GM12878 (cell line): Measurements from ENCODE around the gene CADM2. TPM values are rescaled to one million over a fixed set of nuclear protein-coding genes. Genes with fewer than 3 reads are reported as not detected.

Experiments
- ATAC-seq: fragments of 200-7000 bp; cut with Tn5 transposase; 3 replicates; pipeline ENCODE4 v1.9.1; 2020; ENCODE audit warnings: mild to moderate bottlenecking, moderate library complexity
- BruUV-seq: library from RNA; stranded (reverse); fragments of 400-500 nt; replicated peaks from 2 replicates; lab custom pipeline; 2021; lab: Mats Ljungman, UMichigan
- CTCF ChIA-PET: fragments of 300-600 bp; sonication (Branson Sonifier 250); formaldehyde crosslinking; extraction: SDS; loops from one replicate; lab custom pipeline; 2021; ENCODE audit warnings: inconsistent platforms; lab: Yijun Ruan, JAX
- POLR2A ChIA-PET: fragments of 350-600 bp; formaldehyde crosslinking; extraction: SDS; loops from one replicate; lab custom pipeline; 2021; ENCODE audit warnings: inconsistent platforms; lab: Charles Lee
- RAD21 ChIA-PET: fragments of 300-600 bp; sonication (Branson Sonifier 250); formaldehyde crosslinking; loops from one replicate; lab custom pipeline; 2023; ENCODE audit warnings: antibody characterized with exemption; ENCODE audit not compliant: unreplicated experiment; lab: Charles Lee
- SMC1A ChIA-PET: fragments of 300-600 bp; sonication (Branson Sonifier 250); formaldehyde crosslinking; loops from one replicate; lab custom pipeline; 2023; ENCODE audit not compliant: unreplicated experiment, uncharacterized antibody; lab: Charles Lee
- DNase-seq: peaks from one replicate; pipeline ENCODE4 v3.0.0-alpha.2; 2011; ENCODE audit warnings: low read depth, low spot score
- FAIRE-seq: peaks from 3 replicates; lab custom pipeline; 2011; peaks lifted over from hg19 to GRCh38; lab: Jason Lieb, UNC
- H2AFZ ChIP-seq: 2 replicates; pipeline ENCODE4 v1.6.0; 2011; ENCODE audit warnings: low read depth, low read length, control low read depth; ENCODE audit not compliant: control insufficient read depth
- H3K27ac ChIP-seq: 2 replicates; pipeline ENCODE4 v1.5.1; 2011; ENCODE audit warnings: control low read depth; ENCODE audit not compliant: control insufficient read depth, insufficient read depth
- H3K27me3 ChIP-seq, 2 experiments: replicated peaks in 1 of 2; 2 replicates each; pipeline versions ENCODE4 v1.6.0 to v1.6.1; 2011; ENCODE audit warnings: low read length in 1 of 2; ENCODE audit not compliant: control insufficient read depth in 2 of 2, insufficient read depth in 2 of 2
- H3K36me3 ChIP-seq, 2 experiments: 2 replicates each; pipeline ENCODE4 v1.5.1; 2011; ENCODE audit warnings: low read length in 1 of 2; ENCODE audit not compliant: control insufficient read depth in 2 of 2, insufficient read depth in 2 of 2
- H3K4me1 ChIP-seq: 2 replicates; pipeline ENCODE4 v1.6.1; 2011; ENCODE audit warnings: mild to moderate bottlenecking, low read length, moderate library complexity, mixed read lengths; ENCODE audit not compliant: control insufficient read depth, insufficient read depth
- H3K4me2 ChIP-seq: 2 replicates; pipeline ENCODE4 v1.6.0; 2011; ENCODE audit warnings: control low read depth; ENCODE audit not compliant: control insufficient read depth, insufficient read depth
- H3K4me3 ChIP-seq: fragments of 200-600 bp; sonication (generic); 2 replicates; pipeline ENCODE4 v1.5.1; 2016
- H3K79me2 ChIP-seq: 2 replicates; pipeline ENCODE4 v1.6.0; 2011; ENCODE audit warnings: low read length; ENCODE audit not compliant: control insufficient read depth, insufficient read depth
- H3K9ac ChIP-seq: 2 replicates; pipeline ENCODE4 v1.8.0; 2011; ENCODE audit warnings: low read length, control low read depth, mixed read lengths; ENCODE audit not compliant: control insufficient read depth, insufficient read depth
- H3K9me3 ChIP-seq: replicated peaks from 3 replicates; pipeline ENCODE4 v1.5.1; 2011; ENCODE audit warnings: mild to moderate bottlenecking, low read length; ENCODE audit not compliant: control insufficient read depth, insufficient read depth
- H4K20me1 ChIP-seq: 2 replicates; pipeline ENCODE4 v1.6.0; 2011; ENCODE audit not compliant: control insufficient read depth, insufficient read depth
- SUZ12 ChIP-seq: fragments of 200-600 bp; sonication (generic); IDR thresholded peaks from one replicate; pipeline ENCODE4 v1.6.1; 2018; ENCODE audit warnings: antibody characterized with exemption, mild to moderate bottlenecking; ENCODE audit not compliant: unreplicated experiment
- WGBS: methylation state at CpG from one replicate; pipeline ENCODE4 v1.1.6; 2016; ENCODE audit warnings: low lambda C conversion rate; ENCODE audit not compliant: insufficient replicate concordance, insufficient coverage; ENCODE audit errors: missing lambda C conversion rate; 5-methylcytosine and 5-hydroxymethylcytosine counted together
- in situ Hi-C: fragments of 300-500 bp; cut with MboI; formaldehyde crosslinking; loops from 9 replicates; pipeline ENCODE4 v1.14.3; 2018; ENCODE audit warnings: mixed read lengths
- intact Hi-C: fragments of 100-400 bp; cut with micrococcal nuclease; formaldehyde crosslinking; loops from one replicate; pipeline ENCODE4 v1.14.2; 2022; ENCODE audit not compliant: unreplicated experiment
- polyA plus RNA-seq, 11 experiments: library from polyadenylated mRNA; depleted of rRNA in 4 of 11; unstranded in 6 of 11; stranded (reverse) in 5 of 11; fragments of >200 nt; fragmentation: Nextera tagmentation in 4 of 11; fragmentation: Illumina TruSeq in 1 of 11; extraction: Ambion mirVana in 4 of 11; extraction: Trizol in 1 of 11; gene quantifications; 1 replicate in 1 of 11; 2 replicates in 10 of 11; pipeline versions ENCODE4 v1.2.1 to v1.2.3, GENCODE V29; 2011 to 2016; ENCODE audit warnings: inconsistent platforms in 2 of 11, missing spikeins in 2 of 11, low read depth in 1 of 11
- total RNA-seq, 4 experiments: library from RNA; depleted of rRNA in 3 of 4; stranded (reverse); fragments of >200 nt in 3 of 4; fragmentation: Illumina TruSeq in 1 of 4; extraction: Trizol in 1 of 4; gene quantifications; 2 replicates each; pipeline versions ENCODE4 v1.2.1 to v1.2.3, GENCODE V29; 2013 to 2021
- TF ChIP-seq, protein P1 (sequence below): IDR thresholded peaks from 2 replicates; pipeline ENCODE4 v1.6.1; 2012; ENCODE audit warnings: improper control_type of control experiment, low read depth, low read length; ENCODE audit not compliant: insufficient replicate concordance
- TF ChIP-seq, protein P2 (sequence below): IDR thresholded peaks from 2 replicates; pipeline ENCODE4 v1.6.1; 2012; ENCODE audit warnings: low read depth, low read length, improper control_type of control experiment

Gene CADM2
- total and polyA plus RNA-seq, 10 of the 15 experiments (the other 5 are each of a cell fraction or from before 2014, with no cell fraction given) = 0.13 TPM; not detected in 9

DNA sequence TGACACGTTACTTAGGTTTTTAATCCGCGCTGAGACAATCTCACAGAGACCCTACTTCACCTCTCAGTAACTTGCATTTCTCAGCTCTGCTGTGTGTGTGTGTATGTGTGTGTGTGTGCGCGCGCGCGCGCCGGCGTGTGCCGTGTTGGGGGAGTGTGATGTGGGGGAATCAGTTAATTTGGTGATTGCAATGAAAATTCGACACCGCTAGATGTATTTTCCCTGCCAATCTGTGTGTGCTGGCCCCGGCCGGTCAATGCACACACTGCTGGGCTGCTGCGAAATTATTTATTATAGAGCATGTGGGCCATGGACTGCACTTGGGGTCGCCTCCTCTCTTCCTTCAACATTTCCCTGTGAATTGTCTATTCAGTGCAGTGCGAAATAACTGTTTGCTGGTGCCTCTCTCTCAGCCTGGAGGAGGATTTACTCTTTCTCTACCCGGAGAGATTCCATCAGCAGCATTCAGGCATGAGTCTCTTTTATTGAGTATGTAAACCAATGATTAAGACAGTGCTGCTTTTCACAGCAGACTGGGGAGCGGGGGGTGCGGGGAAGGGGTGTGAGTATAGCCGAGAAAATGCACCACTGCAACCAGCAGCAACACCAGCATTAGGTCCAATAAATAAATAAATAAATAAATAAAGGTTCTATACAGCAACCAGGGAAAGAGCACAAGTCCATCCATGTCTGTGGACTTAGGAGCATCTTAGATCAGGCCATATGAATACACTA lies 2.9 kb downstream of the CADM2 start:
- in situ Hi-C loops (no loop called here), intact Hi-C loops (no loop called here)
- Histone ChIP-seq H3K9me3 (no peaks in the 10 kb centered on the region; the same call in 2 of the 3 replicates), H3K27ac (no peak overlapping the region), H2AFZ (no peak overlapping the region), H3K36me3 (no peaks in the 10 kb centered on the region), H3K4me3 (no peak overlapping the region), H3K9ac (no peak overlapping the region), H3K4me2 (no peak overlapping the region), H3K79me2 (no peaks in the 10 kb centered on the region), H3K27me3 (peaks cover 0 to 4% of the 10 kb centered on the region in 2 experiments; a peak in 3 of 4 replicates), H3K4me1 (no peaks in the 10 kb centered on the region), H4K20me1 (no peaks in the 10 kb centered on the region)
- WGBS = 44% methylated on average over 23 of the region's 23 CpGs
- FAIRE-seq (no peak), DNase-seq (no peak), ATAC-seq (no peak)
- SMC1A ChIA-PET = no interaction called here
- CTCF ChIA-PET = no interaction called here
- BruUV-seq = no TSS peak
- POLR2A ChIA-PET = no interaction called here
- RAD21 ChIA-PET = no interaction called here
- TF ChIP-seq, protein P1, sequence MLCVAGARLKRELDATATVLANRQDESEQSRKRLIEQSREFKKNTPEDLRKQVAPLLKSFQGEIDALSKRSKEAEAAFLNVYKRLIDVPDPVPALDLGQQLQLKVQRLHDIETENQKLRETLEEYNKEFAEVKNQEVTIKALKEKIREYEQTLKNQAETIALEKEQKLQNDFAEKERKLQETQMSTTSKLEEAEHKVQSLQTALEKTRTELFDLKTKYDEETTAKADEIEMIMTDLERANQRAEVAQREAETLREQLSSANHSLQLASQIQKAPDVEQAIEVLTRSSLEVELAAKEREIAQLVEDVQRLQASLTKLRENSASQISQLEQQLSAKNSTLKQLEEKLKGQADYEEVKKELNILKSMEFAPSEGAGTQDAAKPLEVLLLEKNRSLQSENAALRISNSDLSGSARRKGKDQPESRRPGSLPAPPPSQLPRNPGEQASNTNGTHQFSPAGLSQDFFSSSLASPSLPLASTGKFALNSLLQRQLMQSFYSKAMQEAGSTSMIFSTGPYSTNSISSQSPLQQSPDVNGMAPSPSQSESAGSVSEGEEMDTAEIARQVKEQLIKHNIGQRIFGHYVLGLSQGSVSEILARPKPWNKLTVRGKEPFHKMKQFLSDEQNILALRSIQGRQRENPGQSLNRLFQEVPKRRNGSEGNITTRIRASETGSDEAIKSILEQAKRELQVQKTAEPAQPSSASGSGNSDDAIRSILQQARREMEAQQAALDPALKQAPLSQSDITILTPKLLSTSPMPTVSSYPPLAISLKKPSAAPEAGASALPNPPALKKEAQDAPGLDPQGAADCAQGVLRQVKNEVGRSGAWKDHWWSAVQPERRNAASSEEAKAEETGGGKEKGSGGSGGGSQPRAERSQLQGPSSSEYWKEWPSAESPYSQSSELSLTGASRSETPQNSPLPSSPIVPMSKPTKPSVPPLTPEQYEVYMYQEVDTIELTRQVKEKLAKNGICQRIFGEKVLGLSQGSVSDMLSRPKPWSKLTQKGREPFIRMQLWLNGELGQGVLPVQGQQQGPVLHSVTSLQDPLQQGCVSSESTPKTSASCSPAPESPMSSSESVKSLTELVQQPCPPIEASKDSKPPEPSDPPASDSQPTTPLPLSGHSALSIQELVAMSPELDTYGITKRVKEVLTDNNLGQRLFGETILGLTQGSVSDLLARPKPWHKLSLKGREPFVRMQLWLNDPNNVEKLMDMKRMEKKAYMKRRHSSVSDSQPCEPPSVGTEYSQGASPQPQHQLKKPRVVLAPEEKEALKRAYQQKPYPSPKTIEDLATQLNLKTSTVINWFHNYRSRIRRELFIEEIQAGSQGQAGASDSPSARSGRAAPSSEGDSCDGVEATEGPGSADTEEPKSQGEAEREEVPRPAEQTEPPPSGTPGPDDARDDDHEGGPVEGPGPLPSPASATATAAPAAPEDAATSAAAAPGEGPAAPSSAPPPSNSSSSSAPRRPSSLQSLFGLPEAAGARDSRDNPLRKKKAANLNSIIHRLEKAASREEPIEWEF = no peak
- TF ChIP-seq, protein P2, sequence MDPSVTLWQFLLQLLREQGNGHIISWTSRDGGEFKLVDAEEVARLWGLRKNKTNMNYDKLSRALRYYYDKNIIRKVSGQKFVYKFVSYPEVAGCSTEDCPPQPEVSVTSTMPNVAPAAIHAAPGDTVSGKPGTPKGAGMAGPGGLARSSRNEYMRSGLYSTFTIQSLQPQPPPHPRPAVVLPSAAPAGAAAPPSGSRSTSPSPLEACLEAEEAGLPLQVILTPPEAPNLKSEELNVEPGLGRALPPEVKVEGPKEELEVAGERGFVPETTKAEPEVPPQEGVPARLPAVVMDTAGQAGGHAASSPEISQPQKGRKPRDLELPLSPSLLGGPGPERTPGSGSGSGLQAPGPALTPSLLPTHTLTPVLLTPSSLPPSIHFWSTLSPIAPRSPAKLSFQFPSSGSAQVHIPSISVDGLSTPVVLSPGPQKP = no peak
- TF ChIP-seq SUZ12 = no peak
- TF ChIP-seq, all 136 proteins: peak for 0
